ENCODE measurements around the gene TENM4.

DNA sequence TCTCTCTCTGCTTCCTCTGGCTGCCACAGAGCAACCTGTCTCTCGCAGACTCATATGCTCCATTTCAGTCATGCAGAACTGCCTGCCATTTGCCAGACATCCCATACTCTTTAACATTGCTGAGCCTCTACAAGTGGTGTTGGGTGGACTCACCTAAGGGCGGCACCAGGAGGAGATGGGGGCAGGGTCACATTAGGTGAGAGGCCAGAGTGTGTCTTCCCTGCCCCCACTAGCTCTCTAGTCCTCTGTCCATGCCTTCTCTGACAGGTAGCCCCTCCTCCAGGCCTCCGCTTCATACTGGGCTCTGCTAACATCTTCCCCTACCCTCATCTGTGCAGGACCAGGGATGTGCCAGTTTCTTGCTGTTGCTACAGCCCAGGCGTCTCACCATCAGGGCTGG, 366.3 kb downstream of the TENM4 start:
- TF ChIP-seq, protein P1, sequence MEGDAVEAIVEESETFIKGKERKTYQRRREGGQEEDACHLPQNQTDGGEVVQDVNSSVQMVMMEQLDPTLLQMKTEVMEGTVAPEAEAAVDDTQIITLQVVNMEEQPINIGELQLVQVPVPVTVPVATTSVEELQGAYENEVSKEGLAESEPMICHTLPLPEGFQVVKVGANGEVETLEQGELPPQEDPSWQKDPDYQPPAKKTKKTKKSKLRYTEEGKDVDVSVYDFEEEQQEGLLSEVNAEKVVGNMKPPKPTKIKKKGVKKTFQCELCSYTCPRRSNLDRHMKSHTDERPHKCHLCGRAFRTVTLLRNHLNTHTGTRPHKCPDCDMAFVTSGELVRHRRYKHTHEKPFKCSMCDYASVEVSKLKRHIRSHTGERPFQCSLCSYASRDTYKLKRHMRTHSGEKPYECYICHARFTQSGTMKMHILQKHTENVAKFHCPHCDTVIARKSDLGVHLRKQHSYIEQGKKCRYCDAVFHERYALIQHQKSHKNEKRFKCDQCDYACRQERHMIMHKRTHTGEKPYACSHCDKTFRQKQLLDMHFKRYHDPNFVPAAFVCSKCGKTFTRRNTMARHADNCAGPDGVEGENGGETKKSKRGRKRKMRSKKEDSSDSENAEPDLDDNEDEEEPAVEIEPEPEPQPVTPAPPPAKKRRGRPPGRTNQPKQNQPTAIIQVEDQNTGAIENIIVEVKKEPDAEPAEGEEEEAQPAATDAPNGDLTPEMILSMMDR (IDR thresholded peaks at IDR 0.05), result no peak
- no peak for TF ChIP-seq POLR2A (IDR thresholded peaks at IDR 0.05)

All from heart left ventricle (tissue), 13 donors.